Endothelial cell (in vitro differentiated cells): Measurements from ENCODE around the gene CADM4. TPM values are rescaled to one million over a fixed set of nuclear protein-coding genes. Genes with fewer than 3 reads are reported as not detected.
A peak's percentile ranks its signal among the peaks of the same experiment; 100 is the strongest.

Experiments
- DNase-seq: peaks from one replicate; pipeline ENCODE4 v3.0.0; 2021; ENCODE audit warnings: low spot score
- H3K27ac Mint-ChIP-seq: one replicate; pipeline ENCODE4 v1.8.0; 2021; ENCODE audit warnings: mixed read lengths, inconsistent platforms; ENCODE audit not compliant: unreplicated experiment
- H3K27me3 Mint-ChIP-seq: one replicate; pipeline ENCODE4 v1.8.0; 2021; ENCODE audit warnings: mild to moderate bottlenecking, moderate library complexity, mixed read lengths, inconsistent platforms; ENCODE audit not compliant: unreplicated experiment
- H3K36me3 Mint-ChIP-seq: one replicate; pipeline ENCODE4 v1.8.0; 2021; ENCODE audit warnings: mild to moderate bottlenecking, low read depth, mixed read lengths, inconsistent platforms; ENCODE audit not compliant: unreplicated experiment
- H3K4me1 Mint-ChIP-seq: one replicate; pipeline ENCODE4 v1.8.0; 2021; ENCODE audit warnings: mild to moderate bottlenecking, mixed read lengths, inconsistent platforms; ENCODE audit not compliant: unreplicated experiment
- H3K4me3 Mint-ChIP-seq: one replicate; pipeline ENCODE4 v1.8.0; 2021; ENCODE audit warnings: mild to moderate bottlenecking, mixed read lengths, inconsistent platforms; ENCODE audit not compliant: unreplicated experiment
- H3K9me3 Mint-ChIP-seq: one replicate; pipeline ENCODE4 v1.8.0; 2021; ENCODE audit warnings: mixed read lengths, inconsistent platforms; ENCODE audit not compliant: unreplicated experiment
- CTCF ChIP-seq: fragments of 200-600 bp; sonication (generic); IDR thresholded peaks from one replicate; pipeline ENCODE4 v1.5.0; 2021; ENCODE audit warnings: antibody characterized with exemption; ENCODE audit not compliant: unreplicated experiment
- total RNA-seq: library from RNA; stranded (reverse); fragmentation: NEBNext Ultra II Directional; extraction: Animal tissue kit (Norgen Biotek cat#: 25700); gene quantifications from one replicate; pipeline ENCODE4 v1.2.1, GENCODE V29; 2021; ENCODE audit not compliant: unreplicated experiment

The CADM4 gene
- total RNA-seq, 1 donor from 2014 or later: 21.1 TPM

- no peaks in the 10 kb centered on the region for H3K9me3 Mint-ChIP-seq
- H3K27me3 Mint-ChIP-seq: peaks cover 7% of the 10 kb centered on the region
- H3K27ac Mint-ChIP-seq: peak overlapping the region; percentile 15
- DNase-seq: no peak
- peaks cover 28% of the 10 kb centered on the region for H3K4me1 Mint-ChIP-seq
- no peak for TF ChIP-seq CTCF
- H3K36me3 Mint-ChIP-seq: peaks cover 8% of the 10 kb centered on the region
- no peak overlapping the region for H3K4me3 Mint-ChIP-seq
Observed at GRCh38 chr19:43672061-43672679, 32.5 kb upstream of the CADM4 start.

- TF ChIP-seq CTCF: no peak
- no peaks in the 10 kb centered on the region for H3K9me3 Mint-ChIP-seq
Observed at GRCh38 chr19:43668406-43669109, 28.9 kb upstream of the CADM4 start.

GRCh38 chr19:43667876-43668405, 28.3 kb upstream of the CADM4 start:
- H3K27ac Mint-ChIP-seq: peak overlapping the region; percentile 76
- peaks cover 9% of the 10 kb centered on the region for H3K27me3 Mint-ChIP-seq
- no peak for DNase-seq
- H3K9me3 Mint-ChIP-seq: no peaks in the 10 kb centered on the region
- peaks cover 35% of the 10 kb centered on the region for H3K4me1 Mint-ChIP-seq
- H3K4me3 Mint-ChIP-seq: peak overlapping the region; percentile 87
- peaks cover 16% of the 10 kb centered on the region for H3K36me3 Mint-ChIP-seq
- TF ChIP-seq CTCF: no peak

More at GRCh38 chr19:43668406-43669109, 28.9 kb upstream of the CADM4 start:
- Mint-ChIP-seq H3K4me3 (peak overlapping the region; percentile 87), H3K27me3 (peaks cover 9% of the 10 kb centered on the region), H3K27ac (peak overlapping the region; percentile 77), H3K36me3 (peaks cover 16% of the 10 kb centered on the region), H3K4me1 (peaks cover 35% of the 10 kb centered on the region)
- peak; percentile 98 for DNase-seq

GRCh38 chr19:43667126-43667875, 27.7 kb upstream of the CADM4 start:
- no peaks in the 10 kb centered on the region for H3K9me3 Mint-ChIP-seq
- peak overlapping the region; percentile 87 for H3K4me3 Mint-ChIP-seq
- peaks cover 16% of the 10 kb centered on the region for H3K36me3 Mint-ChIP-seq
- H3K4me1 Mint-ChIP-seq: peaks cover 33% of the 10 kb centered on the region
- H3K27me3 Mint-ChIP-seq: peaks cover 10% of the 10 kb centered on the region
- H3K27ac Mint-ChIP-seq: peak overlapping the region; percentile 76
- DNase-seq: peak; percentile 11
- TF ChIP-seq CTCF: no peak
